ENCODE measurements around the gene RHBDD1. TPM values are rescaled to one million over a fixed set of nuclear protein-coding genes. Genes with fewer than 3 reads are reported as not detected.

Gene RHBDD1
- total RNA-seq, 2 experiments from 2014 or later: 43.8 to 47.1 TPM

GRCh38 chr2:226887940-226888339 is 52.1 kb downstream of the RHBDD1 start:
- Mint-ChIP-seq H3K27ac (no peak overlapping the region), H3K4me1 (ENCODE audit: low read depth) (peaks cover 6% of the 10 kb centered on the region), H3K9me3 (no peaks in the 10 kb centered on the region), H3K27me3 (no peaks in the 10 kb centered on the region), H3K4me3 (no peak overlapping the region), H3K36me3 (ENCODE audit: low read depth) (peaks cover 49% of the 10 kb centered on the region)
- no peaks in the 10 kb centered on the region for H3K4me1 ChIP-seq (ENCODE audit: insufficient read depth, low read length)
- ChIA-PET CTCF (no interaction called here), POLR2A (no interaction called here)
- no peak for TF ChIP-seq CTCF (IDR thresholded peaks at IDR 0.05)
- H3K9me3 ChIP-seq (ENCODE audit: control insufficient read depth in 1 of 2, insufficient read depth in 1 of 2, low read length in 2 of 2): no peaks in the 10 kb centered on the region
- H3K27ac ChIP-seq (ENCODE audit: low read depth in 1 of 2, low read length in 2 of 2): no peak overlapping the region
- intact Hi-C loops (cut with DNase I, micrococcal nuclease): no loop called here
- no peaks in the 10 kb centered on the region for H3K27me3 ChIP-seq (ENCODE audit: control insufficient read depth in 1 of 2, insufficient read depth in 2 of 2, low read length in 2 of 2)
- DNase-seq (no peak), ATAC-seq (ENCODE audit: poor library complexity) (no peak)
- peaks cover 2% of the 10 kb centered on the region for H3K36me3 ChIP-seq (ENCODE audit: insufficient read depth, low read length)
- no peak overlapping the region for H3K4me3 ChIP-seq (ENCODE audit: low read length)

GRCh38 chr2:226888378-226888965 is 52.6 kb downstream of the RHBDD1 start:
- Mint-ChIP-seq H3K9me3 (no peaks in the 10 kb centered on the region), H3K36me3 (ENCODE audit: low read depth) (peaks cover 49% of the 10 kb centered on the region), H3K27ac (no peak overlapping the region), H3K4me1 (ENCODE audit: low read depth) (peaks cover 6% of the 10 kb centered on the region), H3K27me3 (no peaks in the 10 kb centered on the region), H3K4me3 (no peak overlapping the region)
- H3K4me1 ChIP-seq (ENCODE audit: insufficient read depth, low read length): no peaks in the 10 kb centered on the region
- ATAC-seq (ENCODE audit: poor library complexity): no peak
- intact Hi-C loops (cut with DNase I, micrococcal nuclease): no loop called here
- H3K9me3 ChIP-seq (ENCODE audit: control insufficient read depth in 1 of 2, insufficient read depth in 1 of 2, low read length in 2 of 2): no peaks in the 10 kb centered on the region
- DNase-seq: no peak
- no peak for TF ChIP-seq CTCF (IDR thresholded peaks at IDR 0.05)
- no peak overlapping the region for H3K27ac ChIP-seq (ENCODE audit: low read depth in 1 of 2, low read length in 2 of 2)
- CTCF ChIA-PET: no interaction called here
- H3K27me3 ChIP-seq (ENCODE audit: control insufficient read depth in 1 of 2, insufficient read depth in 2 of 2, low read length in 2 of 2): no peaks in the 10 kb centered on the region
- H3K36me3 ChIP-seq (ENCODE audit: insufficient read depth, low read length): no peaks in the 10 kb centered on the region
- H3K4me3 ChIP-seq (ENCODE audit: low read length): no peak overlapping the region
- POLR2A ChIA-PET: no interaction called here

- H3K27me3 Mint-ChIP-seq: no peaks in the 10 kb centered on the region
- ATAC-seq (ENCODE audit: poor library complexity) (no peak), DNase-seq (no peak)
- H3K4me3 ChIP-seq (ENCODE audit: low read length): no peak overlapping the region
- ChIA-PET CTCF (no interaction called here), POLR2A (no interaction called here)
- H3K4me3 Mint-ChIP-seq: no peak overlapping the region
- no peak overlapping the region for H3K27ac Mint-ChIP-seq
- H3K9me3 ChIP-seq (ENCODE audit: control insufficient read depth in 1 of 2, insufficient read depth in 1 of 2, low read length in 2 of 2): no peaks in the 10 kb centered on the region
- no peaks in the 10 kb centered on the region for H3K36me3 ChIP-seq (ENCODE audit: insufficient read depth, low read length)
- peaks cover 46% of the 10 kb centered on the region for H3K36me3 Mint-ChIP-seq (ENCODE audit: low read depth)
- intact Hi-C loops (cut with DNase I, micrococcal nuclease): no loop called here
- TF ChIP-seq CTCF (IDR thresholded peaks at IDR 0.05): no peak
- H3K27me3 ChIP-seq (ENCODE audit: control insufficient read depth in 1 of 2, insufficient read depth in 2 of 2, low read length in 2 of 2): no peaks in the 10 kb centered on the region
- H3K4me1 ChIP-seq (ENCODE audit: insufficient read depth, low read length): no peaks in the 10 kb centered on the region
- H3K9me3 Mint-ChIP-seq: no peaks in the 10 kb centered on the region
- H3K27ac ChIP-seq (ENCODE audit: low read depth in 1 of 2, low read length in 2 of 2): no peak overlapping the region
- H3K4me1 Mint-ChIP-seq (ENCODE audit: low read depth): peaks cover 6% of the 10 kb centered on the region
Measured at GRCh38 chr2:226888971-226889370, 53.1 kb downstream of the RHBDD1 start.

Data from CD4-positive, alpha-beta T cell (primary cell).